NOMO-1 treated with dmso at 0.1 percent for 144 hours (cell line): ENCODE results near the gene PLPPR5.

Source experiments
- DNase-seq: peaks from one replicate; lab custom pipeline; 2025; ENCODE audit not compliant: unreplicated experiment; lab: John Stamatoyannopoulos, UW

Gene PLPPR5

GRCh38 chr1:98860329-98860728 lies 144.3 kb downstream of the PLPPR5 start:
- DNase-seq: no peak

- no peak for DNase-seq
These were observed 150.5 kb downstream of the PLPPR5 start for GRCh38 chr1:98854137-98854536.

GRCh38 chr1:98849969-98850636 lies 154.6 kb downstream of the PLPPR5 start:
- DNase-seq: no peak

GRCh38 chr1:98842241-98842640 lies 162.4 kb downstream of the PLPPR5 start:
- no peak for DNase-seq
